ENCODE data around the gene NT5DC2.

GRCh38 chr3:52501046-52501445, 32.6 kb downstream of the NT5DC2 start:
- TF ChIP-seq, protein P1, sequence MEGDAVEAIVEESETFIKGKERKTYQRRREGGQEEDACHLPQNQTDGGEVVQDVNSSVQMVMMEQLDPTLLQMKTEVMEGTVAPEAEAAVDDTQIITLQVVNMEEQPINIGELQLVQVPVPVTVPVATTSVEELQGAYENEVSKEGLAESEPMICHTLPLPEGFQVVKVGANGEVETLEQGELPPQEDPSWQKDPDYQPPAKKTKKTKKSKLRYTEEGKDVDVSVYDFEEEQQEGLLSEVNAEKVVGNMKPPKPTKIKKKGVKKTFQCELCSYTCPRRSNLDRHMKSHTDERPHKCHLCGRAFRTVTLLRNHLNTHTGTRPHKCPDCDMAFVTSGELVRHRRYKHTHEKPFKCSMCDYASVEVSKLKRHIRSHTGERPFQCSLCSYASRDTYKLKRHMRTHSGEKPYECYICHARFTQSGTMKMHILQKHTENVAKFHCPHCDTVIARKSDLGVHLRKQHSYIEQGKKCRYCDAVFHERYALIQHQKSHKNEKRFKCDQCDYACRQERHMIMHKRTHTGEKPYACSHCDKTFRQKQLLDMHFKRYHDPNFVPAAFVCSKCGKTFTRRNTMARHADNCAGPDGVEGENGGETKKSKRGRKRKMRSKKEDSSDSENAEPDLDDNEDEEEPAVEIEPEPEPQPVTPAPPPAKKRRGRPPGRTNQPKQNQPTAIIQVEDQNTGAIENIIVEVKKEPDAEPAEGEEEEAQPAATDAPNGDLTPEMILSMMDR (IDR thresholded peaks at IDR 0.05; ENCODE audit: low read depth, low read length) = no peak
- TF ChIP-seq EZH2phosphoT487 (IDR thresholded peaks at IDR 0.05; ENCODE audit: low read depth) = no peak

Data from OCI-LY3 (cell line).